OCI-LY3 (cell line): ENCODE data around the gene KIAA1671.

ENCODE experiments used
- CTCF ChIP-seq: fragments of 200-600, 300-600 bp; sonication (generic); IDR thresholded peaks from 2 replicates; pipeline ENCODE4 v1.5.1; 2014; ENCODE audit warnings: antibody characterized with exemption, low read length, low read depth
- EZH2phosphoT487 ChIP-seq: fragments of 200-600 bp; shearing (Covaris generic); IDR thresholded peaks from 2 replicates; pipeline ENCODE4 v1.6.1; 2018; ENCODE audit warnings: antibody characterized with exemption, mixed run types, low read depth

GRCh38 chr22:24935771-24936483 is 16.6 kb upstream of the KIAA1671 start:
- TF ChIP-seq CTCF: no peak
- no peak for TF ChIP-seq EZH2phosphoT487
